Glutamatergic neuron (in vitro differentiated cells): ENCODE results near the gene PRR12. TPM values are rescaled to one million over a fixed set of nuclear protein-coding genes. Genes with fewer than 3 reads are reported as not detected.

Experiments used
- DNase-seq: peaks from one replicate; pipeline ENCODE4 v3.0.0; 2022
- H3K27ac Mint-ChIP-seq: one replicate; pipeline ENCODE4 v1.8.0; 2020; ENCODE audit warnings: mild to moderate bottlenecking, mixed read lengths, inconsistent platforms; ENCODE audit not compliant: unreplicated experiment
- H3K27me3 Mint-ChIP-seq: one replicate; pipeline ENCODE4 v1.8.0; 2020; ENCODE audit warnings: mild to moderate bottlenecking, moderate library complexity, mixed read lengths, inconsistent platforms; ENCODE audit not compliant: unreplicated experiment
- H3K36me3 Mint-ChIP-seq: one replicate; pipeline ENCODE4 v1.8.0; 2020; ENCODE audit warnings: mild to moderate bottlenecking, mixed read lengths, inconsistent platforms; ENCODE audit not compliant: unreplicated experiment
- H3K4me1 Mint-ChIP-seq: one replicate; pipeline ENCODE4 v1.8.0; 2020; ENCODE audit warnings: mild to moderate bottlenecking, low read depth, mixed read lengths, inconsistent platforms; ENCODE audit not compliant: unreplicated experiment
- H3K4me3 Mint-ChIP-seq: one replicate; pipeline ENCODE4 v1.8.0; 2020; ENCODE audit warnings: mild to moderate bottlenecking, mixed read lengths, inconsistent platforms; ENCODE audit not compliant: unreplicated experiment
- H3K9me3 Mint-ChIP-seq: one replicate; pipeline ENCODE4 v1.8.0; 2020; ENCODE audit warnings: mild to moderate bottlenecking, moderate library complexity, mixed read lengths, inconsistent platforms; ENCODE audit not compliant: unreplicated experiment
- CTCF ChIP-seq: fragments of 200-600 bp; sonication (generic); IDR thresholded peaks from one replicate; pipeline ENCODE4 v1.5.0; 2021; ENCODE audit not compliant: partially characterized antibody, unreplicated experiment
- total RNA-seq: library from RNA; stranded (reverse); fragmentation: NEBNext Ultra II Directional; extraction: Animal tissue kit (Norgen Biotek cat#: 25700); gene quantifications from one replicate; pipeline ENCODE4 v1.2.1, GENCODE V29; 2021; ENCODE audit not compliant: unreplicated experiment

Gene PRR12
- total RNA-seq, 1 donor from 2014 or later = 39.2 TPM

GRCh38 chr19:49651029-49651819, 60.2 kb downstream of the PRR12 start:
- peaks cover 1% of the 10 kb centered on the region for H3K4me1 Mint-ChIP-seq
- no peaks in the 10 kb centered on the region for H3K36me3 Mint-ChIP-seq
- H3K27ac Mint-ChIP-seq = no peak overlapping the region
- no peak for DNase-seq
- no peak for TF ChIP-seq CTCF
- H3K9me3 Mint-ChIP-seq = peaks cover 6% of the 10 kb centered on the region
- H3K27me3 Mint-ChIP-seq = no peaks in the 10 kb centered on the region
- H3K4me3 Mint-ChIP-seq = no peak overlapping the region

GRCh38 chr19:49651820-49652550, 61.0 kb downstream of the PRR12 start:
- H3K27me3 Mint-ChIP-seq = peaks cover 2% of the 10 kb centered on the region
- no peak overlapping the region for H3K27ac Mint-ChIP-seq
- H3K9me3 Mint-ChIP-seq = peaks cover 6% of the 10 kb centered on the region
- DNase-seq = no peak
- H3K4me3 Mint-ChIP-seq = no peak overlapping the region
- no peak for TF ChIP-seq CTCF
- H3K36me3 Mint-ChIP-seq = no peaks in the 10 kb centered on the region
- peaks cover 9% of the 10 kb centered on the region for H3K4me1 Mint-ChIP-seq

GRCh38 chr19:49652551-49653465, 61.8 kb downstream of the PRR12 start:
- Mint-ChIP-seq H3K4me1 (peaks cover 12% of the 10 kb centered on the region), H3K36me3 (no peaks in the 10 kb centered on the region), H3K4me3 (no peak overlapping the region), H3K9me3 (peaks cover 9% of the 10 kb centered on the region), H3K27me3 (peaks cover 5% of the 10 kb centered on the region), H3K27ac (no peak overlapping the region)
- no peak for TF ChIP-seq CTCF
- DNase-seq = no peak

- H3K27ac Mint-ChIP-seq = no peak overlapping the region
- H3K9me3 Mint-ChIP-seq = peaks cover 9% of the 10 kb centered on the region
- TF ChIP-seq CTCF = no peak
- H3K36me3 Mint-ChIP-seq = no peaks in the 10 kb centered on the region
- peaks cover 5% of the 10 kb centered on the region for H3K27me3 Mint-ChIP-seq
- DNase-seq = no peak
- H3K4me1 Mint-ChIP-seq = peaks cover 12% of the 10 kb centered on the region
- no peak overlapping the region for H3K4me3 Mint-ChIP-seq
Observed at GRCh38 chr19:49653466-49653806, 62.5 kb downstream of the PRR12 start.
